GM19328 (cell line): ENCODE measurements around the gene NCKAP1.
"Not testable (repeated sequence)": the region's sequence is repeated elsewhere in the genome, so short reads cannot be mapped to it uniquely, and the experiment has no call there.

ENCODE experiments used
- ATAC-seq: cut with Tn5 transposase; IDR thresholded peaks from one replicate; pipeline ENCODE4 v1.9.1; 2021; ENCODE audit warnings: mild to moderate bottlenecking, moderate library complexity; ENCODE audit not compliant: unreplicated experiment

NCKAP1 gene

DNA sequence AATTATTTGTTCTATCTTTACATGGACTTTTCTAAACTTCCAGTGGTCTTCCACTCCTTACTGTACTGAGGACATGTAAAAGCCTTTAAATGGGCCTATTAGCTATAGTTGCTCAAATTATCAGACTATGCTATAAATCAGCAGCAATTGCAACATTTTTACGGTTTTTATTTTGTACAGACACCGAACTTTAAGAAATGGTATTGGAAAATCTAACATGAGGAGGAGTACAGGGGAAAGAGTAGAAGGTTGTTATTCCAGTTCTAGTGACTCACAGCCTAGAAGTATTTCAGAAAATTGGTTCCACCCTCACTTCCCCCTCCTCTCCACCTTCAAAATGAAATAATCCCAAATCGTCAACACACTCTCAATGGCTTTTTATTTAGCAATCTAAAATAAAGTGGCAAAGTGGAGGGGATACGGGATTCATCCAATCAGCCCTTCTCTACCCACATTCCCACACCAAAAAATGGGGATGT lies 1.1 kb downstream of the NCKAP1 start:
- no peak for ATAC-seq

GRCh38 chr2:183035954-183036669 lies 2.1 kb downstream of the NCKAP1 start:
- ATAC-seq, result peak; percentile 50

DNA sequence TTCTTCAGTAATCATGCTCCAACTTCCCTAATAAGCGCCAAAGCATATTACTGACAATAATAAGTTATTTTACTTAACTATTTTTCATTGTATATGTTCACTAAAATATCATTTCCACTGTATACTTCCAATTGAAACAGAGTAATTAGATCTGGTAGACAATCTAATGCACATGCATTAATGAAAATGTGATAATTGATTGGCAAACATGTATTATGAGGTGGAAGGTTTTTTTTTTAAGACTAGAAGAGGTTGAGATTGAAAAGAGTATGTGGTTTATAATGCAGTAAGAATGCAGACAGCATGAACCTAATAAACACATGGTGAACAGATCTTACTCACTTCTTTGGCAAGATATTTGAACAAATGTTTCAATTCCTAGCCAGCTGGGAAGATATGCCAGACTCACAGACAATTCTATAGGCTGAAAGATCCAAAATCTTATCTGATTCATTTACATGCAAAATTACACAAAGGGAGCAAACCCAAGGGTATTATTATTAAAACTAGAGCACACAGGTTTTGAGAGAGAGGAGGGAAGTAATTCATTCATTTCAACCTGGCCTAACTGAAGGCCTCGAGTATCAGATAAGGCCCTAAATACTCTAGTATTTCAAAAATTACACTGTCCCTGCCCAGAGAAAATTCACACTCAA lies 2.8 kb downstream of the NCKAP1 start:
- ATAC-seq, result no peak

GRCh38 chr2:183034806-183035205 lies 3.5 kb downstream of the NCKAP1 start:
- ATAC-seq, result no peak

- no peak for ATAC-seq
These were observed 4.3 kb downstream of the NCKAP1 start for GRCh38 chr2:183033951-183034350.

DNA sequence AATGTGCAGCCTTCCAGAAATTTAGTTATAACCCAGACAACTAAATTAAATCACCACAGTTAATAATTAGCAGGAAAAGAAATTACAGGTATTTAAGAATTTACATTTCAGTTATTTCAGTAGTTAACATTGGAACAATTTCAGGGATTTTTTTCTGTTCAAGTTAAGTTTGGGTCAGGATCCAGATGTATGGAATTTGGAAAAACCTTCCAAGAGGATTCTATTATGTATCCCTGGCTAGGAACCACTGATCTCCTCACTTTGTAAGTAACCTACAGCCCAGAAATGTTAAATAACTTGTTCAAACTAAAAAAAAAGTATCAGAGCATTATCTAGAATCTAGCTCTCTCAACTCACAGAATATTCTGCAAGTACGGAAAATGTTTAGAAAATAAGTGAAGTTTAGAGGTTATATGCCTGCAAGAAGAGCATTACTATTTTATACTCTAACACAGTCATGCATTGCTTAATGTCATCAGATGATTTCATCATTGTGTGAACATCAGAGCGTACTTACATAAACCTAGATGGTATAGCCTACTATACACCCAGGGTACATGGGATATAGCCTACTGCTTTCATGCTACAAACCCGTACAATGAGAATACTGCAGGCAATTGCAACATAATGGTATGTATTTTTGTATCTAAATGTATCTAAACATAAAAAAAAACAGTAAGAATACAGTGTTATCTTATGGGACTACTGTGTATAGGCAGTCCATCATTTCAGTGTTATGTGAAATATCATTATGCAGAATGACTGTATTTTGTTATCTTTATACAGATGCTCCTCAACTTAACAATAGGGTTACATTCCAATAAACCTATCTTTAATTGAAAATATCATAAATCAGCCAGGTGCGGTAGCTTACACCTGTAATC lies 6.1 kb downstream of the NCKAP1 start:
- no peak for ATAC-seq

GRCh38 chr2:183029219-183029618 lies 9.0 kb downstream of the NCKAP1 start:
- ATAC-seq, result no peak

DNA sequence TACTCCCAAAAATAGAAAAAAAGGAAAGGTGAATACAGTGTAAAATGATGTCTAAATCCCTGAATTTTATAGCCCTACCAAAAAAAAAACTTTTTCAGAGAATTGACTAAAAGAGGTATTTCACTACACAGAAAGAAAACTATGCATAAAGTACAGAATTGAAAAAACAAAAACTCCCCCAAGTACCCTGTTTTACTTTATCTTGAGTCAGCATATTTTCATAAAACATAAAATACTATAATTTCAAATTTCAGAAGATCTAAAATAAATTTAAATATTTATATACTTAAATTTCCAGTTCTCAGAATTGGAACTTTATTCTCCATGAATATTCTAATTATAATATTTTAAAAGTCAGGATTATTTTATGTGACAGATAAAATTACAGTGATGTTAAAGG lies 10.1 kb downstream of the NCKAP1 start:
- ATAC-seq, result no peak

DNA sequence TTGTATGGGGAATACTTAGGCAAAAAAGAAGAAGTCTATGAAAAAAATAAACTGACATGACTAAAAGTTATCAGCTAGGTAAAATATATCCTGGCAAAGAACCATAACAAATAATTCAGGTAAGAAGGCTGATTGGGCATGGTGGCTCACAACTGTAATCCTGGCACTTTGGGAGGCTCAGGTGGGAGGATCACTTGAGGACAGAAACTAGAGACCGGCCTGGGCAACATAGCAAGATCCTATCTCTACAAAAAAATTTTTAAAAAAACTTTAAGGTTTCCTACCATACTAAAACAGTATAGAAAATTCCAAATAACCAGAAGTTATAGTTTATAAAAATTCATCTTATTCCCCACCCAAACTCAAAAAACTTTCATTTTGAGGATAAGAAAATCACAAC lies 10.8 kb downstream of the NCKAP1 start:
- no peak for ATAC-seq

GRCh38 chr2:183026424-183026823 lies 11.8 kb downstream of the NCKAP1 start:
- no peak for ATAC-seq

DNA sequence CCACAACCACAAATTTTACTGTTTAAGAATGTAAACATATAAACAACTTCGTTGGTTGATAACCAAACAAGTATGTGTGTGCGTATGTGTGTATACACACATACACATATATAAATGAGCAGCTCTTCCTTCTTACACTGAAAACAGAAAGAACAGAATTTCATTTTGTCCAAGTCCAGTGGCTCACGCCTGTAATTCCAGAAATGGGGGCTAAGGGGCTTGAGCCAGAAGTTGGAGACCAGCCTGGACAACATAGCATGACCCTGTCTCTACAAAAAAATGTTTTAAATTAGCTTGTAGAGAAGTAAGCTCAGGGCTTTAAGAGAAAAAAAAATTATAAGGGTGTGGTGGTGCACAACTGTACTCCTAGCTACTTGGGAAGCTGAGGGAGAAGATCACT lies 12.3 kb downstream of the NCKAP1 start:
- no peak for ATAC-seq

DNA sequence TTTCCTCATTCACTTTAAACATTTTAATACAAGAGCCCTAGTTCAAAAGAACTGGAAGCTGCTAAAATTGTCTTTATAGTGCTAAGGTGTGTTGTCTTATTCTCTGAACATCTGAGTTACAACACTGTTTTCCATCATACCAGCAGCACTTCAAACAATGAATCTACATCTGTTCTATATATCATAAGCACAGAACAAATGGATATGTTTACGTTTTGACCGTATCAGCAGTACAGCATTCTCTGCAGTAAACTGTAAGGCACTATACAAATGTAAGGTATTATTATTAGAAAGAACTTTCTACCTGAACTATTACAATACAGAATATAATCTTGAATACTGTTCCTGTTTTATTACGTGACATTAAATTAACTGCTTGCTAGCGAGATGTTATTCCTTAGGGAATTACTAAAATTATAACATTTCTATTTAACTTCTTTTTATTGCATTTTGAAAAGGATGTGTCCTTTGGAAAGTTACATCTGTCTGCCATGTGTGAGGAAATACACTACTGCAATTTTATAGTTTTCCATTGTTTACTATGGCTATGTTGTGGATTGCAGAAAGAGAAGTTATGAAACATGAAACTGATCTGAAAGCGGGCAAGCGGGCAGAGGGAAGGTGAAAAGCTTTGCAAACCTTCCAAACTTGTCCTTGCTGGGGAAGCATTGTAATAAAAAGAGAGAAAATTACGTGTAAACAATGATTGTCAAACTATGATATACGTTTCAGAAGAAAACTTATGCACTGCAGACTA lies 13.7 kb downstream of the NCKAP1 start:
- ATAC-seq, result no peak

GRCh38 chr2:183022711-183023110 lies 15.5 kb downstream of the NCKAP1 start:
- no peak for ATAC-seq

GRCh38 chr2:183021613-183022012 lies 16.6 kb downstream of the NCKAP1 start:
- no peak for ATAC-seq

- no peak for ATAC-seq
These were observed 18.4 kb downstream of the NCKAP1 start for GRCh38 chr2:183019718-183020442.

- not testable (repeated sequence) for ATAC-seq
These were observed 20.4 kb downstream of the NCKAP1 start for GRCh38 chr2:183017845-183018244.

DNA sequence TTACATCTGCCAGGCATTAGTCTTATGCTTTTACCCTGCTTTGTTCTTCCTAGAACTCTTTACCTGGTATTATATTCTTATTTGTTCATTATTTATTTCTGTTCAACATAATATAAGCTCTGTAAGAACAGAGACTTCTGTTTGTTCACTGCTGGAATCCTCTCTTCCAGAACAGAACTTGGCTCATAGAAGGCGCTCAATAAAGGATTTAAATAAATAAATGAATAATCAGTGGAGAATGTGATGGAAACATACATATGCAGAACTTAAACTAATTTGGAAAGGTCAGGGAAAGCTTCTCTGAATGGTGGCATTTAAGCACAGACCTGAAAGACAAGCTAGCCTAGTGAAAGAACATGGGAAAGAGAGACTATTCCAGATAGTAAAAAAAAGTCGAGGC lies 24.3 kb downstream of the NCKAP1 start:
- no peak for ATAC-seq

DNA sequence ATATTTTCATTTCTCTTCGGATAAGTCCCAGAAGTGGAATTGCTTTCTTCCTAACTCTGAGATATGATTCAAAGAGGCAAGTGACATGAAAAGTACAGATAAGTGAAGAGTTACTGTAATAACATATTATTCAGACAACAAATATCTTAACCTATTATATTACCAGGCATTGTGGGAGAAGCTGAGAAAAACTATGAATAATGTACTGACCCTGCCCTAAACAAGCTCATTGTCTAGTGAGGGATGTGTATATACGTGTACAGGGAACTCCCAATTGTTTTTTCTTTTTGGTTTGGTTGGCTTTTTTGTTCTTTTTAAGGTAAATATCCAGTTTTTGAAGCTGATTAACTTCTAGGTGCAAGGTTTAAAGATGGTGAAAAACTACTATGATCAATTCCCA lies 26.5 kb downstream of the NCKAP1 start:
- ATAC-seq, result no peak

GRCh38 chr2:183010112-183010511 lies 28.1 kb downstream of the NCKAP1 start:
- no peak for ATAC-seq

DNA sequence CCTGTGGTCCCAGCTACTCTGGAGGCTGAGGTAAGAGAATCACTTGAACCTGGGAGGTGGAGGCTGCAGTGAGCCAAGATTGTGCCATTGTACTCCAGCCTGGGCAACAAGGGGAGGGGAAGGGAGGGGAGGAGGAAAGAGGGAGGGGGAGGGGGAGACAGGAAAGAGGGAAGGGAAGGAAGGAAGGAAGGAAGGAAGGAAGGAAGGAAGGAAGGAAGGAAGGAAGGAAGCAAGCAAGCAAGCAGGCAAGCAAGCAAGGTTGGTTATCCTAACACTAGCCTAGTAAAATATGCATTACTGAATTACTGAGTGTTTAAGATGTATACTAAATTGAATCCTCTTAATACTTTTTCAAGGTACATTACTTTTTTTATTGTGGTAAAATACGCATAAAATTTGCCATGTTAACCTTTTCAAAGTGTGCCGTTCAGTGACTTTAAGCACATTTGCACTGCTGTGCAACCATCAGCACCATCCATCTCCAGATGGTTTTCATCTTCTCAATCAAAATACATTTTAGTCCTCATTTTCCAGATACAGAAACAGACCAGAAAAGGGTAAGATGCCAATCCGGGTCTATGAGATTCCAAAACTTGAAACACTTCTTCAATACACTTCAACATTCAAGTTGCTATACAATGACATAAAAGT lies 28.9 kb downstream of the NCKAP1 start:
- no peak for ATAC-seq
